Measurements from ENCODE around the gene ADAM10. TPM values are rescaled to one million over a fixed set of nuclear protein-coding genes. Genes with fewer than 3 reads are reported as not detected.

ADAM10 gene
- total RNA-seq, 2 experiments from 2014 or later = 141 to 151 TPM

DNA sequence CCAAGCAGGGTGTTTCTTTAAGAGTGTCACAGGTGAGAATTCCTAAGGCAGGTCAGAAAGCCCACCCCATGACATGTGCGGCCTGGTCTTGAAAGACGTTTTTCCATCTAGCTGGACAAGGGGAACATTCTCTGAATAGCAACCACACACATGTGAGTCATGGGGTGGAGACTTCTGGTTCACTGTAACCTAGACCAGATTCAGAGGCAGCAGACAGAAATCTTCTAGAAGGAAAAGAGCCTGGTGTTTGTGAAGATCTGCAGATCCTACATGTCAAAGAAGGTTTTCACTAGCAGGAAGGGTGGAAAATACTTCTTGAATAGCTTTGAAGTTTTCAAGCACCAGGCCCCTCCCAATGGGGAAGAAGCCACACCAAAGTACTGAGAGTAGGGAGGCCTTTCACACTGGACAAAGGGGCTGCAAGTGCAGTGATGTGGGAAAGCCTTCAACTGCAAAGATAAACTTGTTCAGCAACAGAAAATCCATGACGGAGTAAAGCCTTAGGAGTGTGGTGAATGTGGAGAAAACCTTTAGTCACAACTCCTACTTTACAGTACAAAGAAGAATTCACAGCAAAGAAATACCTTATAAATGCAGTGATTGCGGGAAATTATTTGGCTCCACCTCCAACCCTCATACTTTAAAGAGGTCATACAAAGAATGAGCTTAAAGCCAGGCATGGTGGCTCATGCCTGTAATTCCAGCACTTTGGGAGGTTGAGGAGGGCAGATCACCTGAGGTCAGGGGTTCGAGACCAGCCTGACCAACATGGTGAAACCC, 17.6 kb downstream of the ADAM10 start:
- DNase-seq (no peak), ATAC-seq (no peak)
- Mint-ChIP-seq H3K4me3 (no peak overlapping the region), H3K9me3 (ENCODE audit: low read depth) (no peaks in the 10 kb centered on the region), H3K4me1 (peaks cover 26% of the 10 kb centered on the region), H3K27ac (no peak overlapping the region), H3K36me3 (peaks cover 36% of the 10 kb centered on the region), H3K27me3 (no peaks in the 10 kb centered on the region)
- CTCF ChIA-PET = no interaction called here

GRCh38 chr15:58726867-58727266, 22.6 kb downstream of the ADAM10 start:
- Mint-ChIP-seq H3K27me3 (no peaks in the 10 kb centered on the region), H3K4me3 (no peak overlapping the region), H3K9me3 (ENCODE audit: low read depth) (peaks cover 2% of the 10 kb centered on the region), H3K27ac (no peak overlapping the region), H3K4me1 (peaks cover 19% of the 10 kb centered on the region), H3K36me3 (peaks cover 23% of the 10 kb centered on the region)
- ATAC-seq = no peak
- DNase-seq = no peak
- CTCF ChIA-PET = interaction anchor here (0.7 kb wide), 1 partner anchor 86 kb away, joined by 4 read pairs; no protein-coding TSS in a partner anchor

- ATAC-seq (no peak), DNase-seq (no peak)
- Mint-ChIP-seq H3K27ac (no peak overlapping the region), H3K36me3 (peaks cover 15% of the 10 kb centered on the region), H3K27me3 (no peaks in the 10 kb centered on the region), H3K4me3 (no peak overlapping the region), H3K4me1 (peaks cover 10% of the 10 kb centered on the region), H3K9me3 (ENCODE audit: low read depth) (peaks cover 2% of the 10 kb centered on the region)
- CTCF ChIA-PET = no interaction called here
These were observed 25.0 kb downstream of the ADAM10 start for GRCh38 chr15:58724466-58724865.

DNA sequence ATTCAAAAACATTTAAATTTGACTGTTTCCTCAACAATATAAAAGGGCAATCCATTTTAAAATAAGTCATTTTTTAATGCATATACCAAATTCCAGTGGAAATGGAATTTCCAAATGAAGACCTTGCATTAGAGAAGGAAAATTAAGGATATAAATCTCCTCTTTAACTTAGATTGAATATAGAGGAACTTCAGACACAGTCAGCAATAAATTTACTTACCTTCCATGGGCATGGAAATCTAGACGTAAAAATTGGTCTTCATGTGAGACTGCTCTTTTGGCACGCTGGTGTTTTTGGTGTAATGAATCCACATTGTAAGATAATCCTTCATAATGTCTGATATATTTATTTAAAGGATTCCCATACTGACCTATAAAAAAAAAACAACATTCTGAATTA, 32.1 kb downstream of the ADAM10 start:
- no peak overlapping the region for H3K4me3 Mint-ChIP-seq
- CTCF ChIA-PET = interaction anchor here (0.7 kb wide), 1 partner anchor 9 kb away, joined by 3 read pairs; no protein-coding TSS in a partner anchor
- peaks cover 4% of the 10 kb centered on the region for H3K4me1 Mint-ChIP-seq

DNA sequence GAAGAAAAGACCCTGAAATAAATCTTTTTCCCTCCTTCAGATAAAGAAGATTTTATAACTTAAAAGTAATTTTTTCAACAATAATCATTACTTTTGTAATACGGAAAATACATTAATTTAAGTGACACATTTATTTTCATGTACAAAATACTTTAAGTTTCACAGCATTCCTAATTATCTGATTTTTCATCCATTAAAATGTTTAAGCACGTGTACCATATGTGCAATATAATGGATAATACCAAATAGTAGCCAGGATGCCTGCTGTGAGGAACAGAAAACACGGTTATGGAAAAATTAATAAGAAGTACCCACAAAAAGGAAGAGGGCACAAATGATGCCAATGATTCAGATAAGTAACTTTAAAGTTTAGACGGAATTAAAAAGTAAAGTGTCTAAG, 33.5 kb downstream of the ADAM10 start:
- Mint-ChIP-seq H3K9me3 (ENCODE audit: low read depth) (no peaks in the 10 kb centered on the region), H3K27me3 (no peaks in the 10 kb centered on the region), H3K36me3 (peaks cover 35% of the 10 kb centered on the region), H3K27ac (no peak overlapping the region), H3K4me3 (no peak overlapping the region), H3K4me1 (peaks cover 4% of the 10 kb centered on the region)
- DNase-seq (no peak), ATAC-seq (no peak)
- CTCF ChIA-PET = no interaction called here

More for the DNA sequence above, 32.1 kb downstream of the ADAM10 start:
- Mint-ChIP-seq H3K9me3 (ENCODE audit: low read depth) (no peaks in the 10 kb centered on the region), H3K27ac (no peak overlapping the region), H3K27me3 (no peaks in the 10 kb centered on the region), H3K36me3 (peaks cover 33% of the 10 kb centered on the region)
- no peak for DNase-seq
- ATAC-seq = no peak

DNA sequence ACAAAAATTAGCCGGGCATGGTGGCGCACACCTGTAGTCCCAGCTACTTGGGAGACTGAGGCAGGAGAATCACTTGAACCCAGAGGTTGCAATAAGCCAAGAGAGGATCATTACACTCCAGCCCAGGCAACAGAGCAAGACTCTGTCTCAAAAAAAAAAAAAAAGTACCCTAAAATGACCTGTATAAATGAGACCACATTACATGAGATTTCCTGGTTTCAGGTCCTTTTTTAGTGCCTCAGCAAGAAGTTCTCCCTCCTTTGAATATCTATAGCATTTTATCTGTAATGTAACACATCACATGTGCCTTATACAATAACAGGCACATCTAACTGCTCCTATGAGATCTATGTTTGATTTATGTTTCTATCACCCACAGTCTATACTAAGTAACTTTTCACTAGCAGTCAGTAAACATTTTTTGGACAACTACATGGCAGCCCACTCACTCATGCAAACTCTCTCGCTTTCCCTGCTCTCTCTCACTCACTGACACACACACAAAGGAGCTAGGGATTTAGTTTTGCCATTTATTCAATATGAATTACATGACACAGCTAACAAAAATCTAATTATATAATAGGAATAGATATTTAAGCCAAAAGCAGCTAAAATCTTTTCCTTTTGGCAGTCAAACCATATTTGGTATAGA, 34.1 kb downstream of the ADAM10 start:
- DNase-seq = no peak
- Mint-ChIP-seq H3K4me1 (peaks cover 4% of the 10 kb centered on the region), H3K36me3 (peaks cover 35% of the 10 kb centered on the region), H3K4me3 (no peak overlapping the region), H3K27me3 (no peaks in the 10 kb centered on the region), H3K9me3 (ENCODE audit: low read depth) (no peaks in the 10 kb centered on the region), H3K27ac (no peak overlapping the region)
- CTCF ChIA-PET = no interaction called here
- ATAC-seq = no peak

DNA sequence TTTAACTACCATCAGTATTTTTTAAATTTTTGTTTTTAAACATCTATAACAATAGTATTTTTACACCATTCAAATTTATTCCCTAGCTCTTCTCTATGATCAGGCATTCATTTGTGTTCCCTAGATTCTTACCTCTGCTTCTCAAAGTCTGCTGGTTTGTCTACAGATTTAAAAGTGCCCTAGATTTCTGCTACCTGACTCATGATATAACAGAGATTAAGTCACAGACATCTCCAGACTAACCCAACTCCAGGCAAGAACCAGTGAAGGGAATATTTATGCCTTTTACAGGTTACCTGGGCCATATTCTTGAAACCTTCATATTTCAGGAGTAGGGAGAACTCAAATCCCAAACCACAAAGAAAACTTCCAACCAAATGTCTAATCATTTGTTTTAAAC, 38.8 kb downstream of the ADAM10 start:
- H3K9me3 Mint-ChIP-seq (ENCODE audit: low read depth) = no peaks in the 10 kb centered on the region
- CTCF ChIA-PET = no interaction called here
- ATAC-seq (no peak), DNase-seq (no peak)
- H3K27me3 Mint-ChIP-seq = no peaks in the 10 kb centered on the region
- H3K27ac Mint-ChIP-seq = no peak overlapping the region
- H3K4me3 Mint-ChIP-seq = no peak overlapping the region
- peaks cover 46% of the 10 kb centered on the region for H3K36me3 Mint-ChIP-seq
- peaks cover 8% of the 10 kb centered on the region for H3K4me1 Mint-ChIP-seq

- DNase-seq = no peak
These were observed 42.1 kb downstream of the ADAM10 start for GRCh38 chr15:58707397-58707796.

GRCh38 chr15:58705105-58705504, 44.4 kb downstream of the ADAM10 start:
- no peak overlapping the region for H3K27ac Mint-ChIP-seq
- H3K36me3 Mint-ChIP-seq = peaks cover 67% of the 10 kb centered on the region
- H3K4me1 Mint-ChIP-seq = peaks cover 24% of the 10 kb centered on the region
- CTCF ChIA-PET = no interaction called here
- no peak overlapping the region for H3K4me3 Mint-ChIP-seq
- ATAC-seq (no peak), DNase-seq (no peak)
- no peaks in the 10 kb centered on the region for H3K27me3 Mint-ChIP-seq
- peaks cover 11% of the 10 kb centered on the region for H3K9me3 Mint-ChIP-seq (ENCODE audit: low read depth)

More at GRCh38 chr15:58707397-58707796, 42.1 kb downstream of the ADAM10 start:
- H3K4me3 Mint-ChIP-seq = no peak overlapping the region
- peaks cover 3% of the 10 kb centered on the region for H3K9me3 Mint-ChIP-seq (ENCODE audit: low read depth)
- no peak for ATAC-seq
- no peak overlapping the region for H3K27ac Mint-ChIP-seq
- no peaks in the 10 kb centered on the region for H3K27me3 Mint-ChIP-seq
- peaks cover 21% of the 10 kb centered on the region for H3K4me1 Mint-ChIP-seq
- CTCF ChIA-PET = no interaction called here
- H3K36me3 Mint-ChIP-seq = peaks cover 55% of the 10 kb centered on the region

DNA sequence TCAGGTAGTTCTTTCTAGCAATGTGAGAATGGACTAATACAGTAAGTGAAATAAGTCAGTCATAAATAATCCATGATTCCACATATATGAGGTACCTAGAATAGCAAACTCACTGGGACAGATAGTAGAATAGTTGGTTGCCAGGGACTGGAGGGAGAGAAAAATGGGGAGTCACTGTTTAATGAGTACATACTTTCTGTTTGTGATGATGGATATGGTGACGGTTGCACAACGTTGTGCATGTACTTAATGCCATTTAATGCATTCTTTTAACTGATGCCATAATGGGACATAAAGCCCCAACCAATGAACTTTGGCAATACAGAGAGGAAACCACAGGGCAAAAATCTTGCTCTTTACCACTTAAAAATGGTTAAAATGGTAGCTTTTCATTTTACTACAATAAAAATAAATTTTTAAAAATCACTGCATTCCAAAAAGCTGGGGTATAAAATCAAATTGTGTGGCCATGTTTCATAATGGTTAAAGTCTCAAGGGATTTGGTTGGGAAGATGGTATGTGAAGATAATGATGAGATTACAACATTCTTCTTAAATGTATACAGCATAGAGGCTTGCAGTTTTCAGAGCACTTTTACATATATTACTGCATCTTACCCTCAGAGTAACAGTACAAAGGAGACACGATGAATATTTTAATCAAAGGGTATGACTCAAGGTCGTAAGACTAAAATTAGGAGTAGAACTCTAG, 45.2 kb downstream of the ADAM10 start:
- H3K9me3 Mint-ChIP-seq (ENCODE audit: low read depth) = peaks cover 15% of the 10 kb centered on the region
- DNase-seq (no peak), ATAC-seq (no peak)
- CTCF ChIA-PET = no interaction called here
- H3K27me3 Mint-ChIP-seq = no peaks in the 10 kb centered on the region
- H3K27ac Mint-ChIP-seq = no peak overlapping the region
- H3K36me3 Mint-ChIP-seq = peaks cover 72% of the 10 kb centered on the region
- peaks cover 30% of the 10 kb centered on the region for H3K4me1 Mint-ChIP-seq
- no peak overlapping the region for H3K4me3 Mint-ChIP-seq

DNA sequence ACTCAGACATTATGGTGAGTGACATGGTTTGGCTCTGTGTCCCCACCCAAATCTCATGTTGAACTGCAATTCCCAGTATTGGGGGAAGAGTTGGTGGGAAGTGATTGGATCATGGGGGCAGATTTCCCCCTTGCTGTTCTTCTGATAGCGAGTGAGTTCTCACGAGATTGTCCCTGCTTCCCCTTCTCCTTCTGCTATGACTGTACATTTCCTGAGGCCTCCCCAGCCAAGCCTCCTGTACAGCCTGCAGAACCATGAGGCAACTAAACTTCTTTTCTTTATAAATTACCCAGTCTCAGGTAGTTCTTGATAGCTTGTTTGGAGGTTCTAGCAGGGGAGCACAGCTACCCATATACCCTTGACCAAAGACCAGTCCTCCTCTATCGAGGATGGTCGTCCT, 45.9 kb downstream of the ADAM10 start:
- Mint-ChIP-seq H3K27ac (no peak overlapping the region), H3K36me3 (peaks cover 78% of the 10 kb centered on the region), H3K4me3 (no peak overlapping the region), H3K4me1 (peaks cover 36% of the 10 kb centered on the region), H3K9me3 (ENCODE audit: low read depth) (peaks cover 15% of the 10 kb centered on the region), H3K27me3 (no peaks in the 10 kb centered on the region)
- CTCF ChIA-PET = no interaction called here
- ATAC-seq = no peak
- no peak for DNase-seq

- DNase-seq = no peak
- Mint-ChIP-seq H3K36me3 (peaks cover 76% of the 10 kb centered on the region), H3K4me3 (no peak overlapping the region), H3K4me1 (peaks cover 46% of the 10 kb centered on the region), H3K9me3 (ENCODE audit: low read depth) (peaks cover 18% of the 10 kb centered on the region), H3K27ac (no peak overlapping the region), H3K27me3 (no peaks in the 10 kb centered on the region)
- ATAC-seq = no peak
- CTCF ChIA-PET = no interaction called here
These were observed 47.3 kb downstream of the ADAM10 start for GRCh38 chr15:58702233-58702632.

GRCh38 chr15:58701376-58701775, 48.1 kb downstream of the ADAM10 start:
- Mint-ChIP-seq H3K4me3 (no peak overlapping the region), H3K9me3 (ENCODE audit: low read depth) (peaks cover 18% of the 10 kb centered on the region), H3K36me3 (peaks cover 71% of the 10 kb centered on the region), H3K4me1 (peaks cover 48% of the 10 kb centered on the region), H3K27ac (no peak overlapping the region), H3K27me3 (no peaks in the 10 kb centered on the region)
- CTCF ChIA-PET = no interaction called here
- DNase-seq (no peak), ATAC-seq (no peak)

- Mint-ChIP-seq H3K27ac (peak overlapping the region; percentile 53), H3K4me3 (no peak overlapping the region), H3K27me3 (no peaks in the 10 kb centered on the region), H3K4me1 (peaks cover 48% of the 10 kb centered on the region), H3K36me3 (peaks cover 67% of the 10 kb centered on the region), H3K9me3 (ENCODE audit: low read depth) (peaks cover 18% of the 10 kb centered on the region)
- CTCF ChIA-PET = no interaction called here
- ATAC-seq = peak; percentile 47
- no peak for DNase-seq
These were observed 49.7 kb downstream of the ADAM10 start for GRCh38 chr15:58699769-58700168.

Data from activated CD8-positive, alpha-beta memory T cell treated with anti-CD3 and anti-CD28 coated beads, Interleukin-2, amount 10 ng/mL, durations not matched to agents 7 days and 5 days (primary cell).